Epithelial cell of esophagus (primary cell): ENCODE data around the gene CD300C.
A peak's percentile ranks its signal among the peaks of the same experiment; 100 is the strongest.
"Not testable (repeated sequence)": the region's sequence is repeated elsewhere in the genome, so short reads cannot be mapped to it uniquely, and the experiment has no call there.

Experiments used
- DNase-seq: peaks from one replicate; pipeline ENCODE4 v3.0.0; 2010; ENCODE audit warnings: low read depth
- H3K4me3 ChIP-seq: 2 replicates; pipeline ENCODE4 v1.5.1; 2011; ENCODE audit warnings: mild to moderate bottlenecking, low read length, control low read depth
- TF ChIP-seq, protein P1 (sequence below): IDR thresholded peaks from 2 replicates; pipeline ENCODE4 v1.5.1; 2011; ENCODE audit warnings: low read depth, mild to moderate bottlenecking, low read length, control low read depth, inconsistent platforms; ENCODE audit not compliant: insufficient read depth; ENCODE audit errors: missing control alignments

Gene CD300C

GRCh38 chr17:74521701-74522201, 24.2 kb downstream of the CD300C start:
- no peak for DNase-seq
- TF ChIP-seq, protein P1, sequence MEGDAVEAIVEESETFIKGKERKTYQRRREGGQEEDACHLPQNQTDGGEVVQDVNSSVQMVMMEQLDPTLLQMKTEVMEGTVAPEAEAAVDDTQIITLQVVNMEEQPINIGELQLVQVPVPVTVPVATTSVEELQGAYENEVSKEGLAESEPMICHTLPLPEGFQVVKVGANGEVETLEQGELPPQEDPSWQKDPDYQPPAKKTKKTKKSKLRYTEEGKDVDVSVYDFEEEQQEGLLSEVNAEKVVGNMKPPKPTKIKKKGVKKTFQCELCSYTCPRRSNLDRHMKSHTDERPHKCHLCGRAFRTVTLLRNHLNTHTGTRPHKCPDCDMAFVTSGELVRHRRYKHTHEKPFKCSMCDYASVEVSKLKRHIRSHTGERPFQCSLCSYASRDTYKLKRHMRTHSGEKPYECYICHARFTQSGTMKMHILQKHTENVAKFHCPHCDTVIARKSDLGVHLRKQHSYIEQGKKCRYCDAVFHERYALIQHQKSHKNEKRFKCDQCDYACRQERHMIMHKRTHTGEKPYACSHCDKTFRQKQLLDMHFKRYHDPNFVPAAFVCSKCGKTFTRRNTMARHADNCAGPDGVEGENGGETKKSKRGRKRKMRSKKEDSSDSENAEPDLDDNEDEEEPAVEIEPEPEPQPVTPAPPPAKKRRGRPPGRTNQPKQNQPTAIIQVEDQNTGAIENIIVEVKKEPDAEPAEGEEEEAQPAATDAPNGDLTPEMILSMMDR, result no peak
- no peak overlapping the region for H3K4me3 ChIP-seq

DNA sequence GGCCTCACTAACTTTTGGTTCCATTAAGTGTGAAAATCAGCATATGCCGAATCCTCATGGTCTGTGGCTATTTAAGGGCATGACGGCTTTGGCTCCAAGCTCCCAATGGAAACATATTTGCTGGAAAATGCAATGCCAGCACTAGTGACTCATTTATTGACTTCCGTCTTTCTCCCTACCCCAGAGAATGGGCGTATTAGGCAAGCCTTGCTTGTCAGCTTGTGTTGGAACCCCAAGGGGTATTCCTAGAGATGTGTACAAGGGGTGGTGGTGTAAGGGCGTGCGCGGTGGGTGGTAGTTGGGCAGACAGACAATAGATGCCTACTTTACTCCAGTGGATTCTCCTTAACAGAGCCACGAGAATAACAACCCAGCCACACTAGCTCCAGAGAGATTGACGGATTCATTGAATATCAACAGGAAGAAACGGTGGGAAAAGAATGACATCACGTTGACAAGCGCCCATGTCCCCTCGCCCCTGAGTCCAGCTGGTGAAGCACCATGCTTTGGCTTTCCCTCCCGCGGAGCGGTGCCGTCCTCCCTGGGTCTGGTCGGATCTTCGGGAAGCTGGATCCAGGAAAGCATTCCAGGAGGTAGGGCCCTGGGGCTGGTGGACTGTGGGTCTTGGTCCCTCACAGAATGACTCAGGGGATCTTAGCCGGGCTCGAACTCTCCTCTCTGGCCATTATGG, 25.0 kb downstream of the CD300C start:
- TF ChIP-seq, protein P1, result no peak
- H3K4me3 ChIP-seq, result no peak overlapping the region
- no peak for DNase-seq

- DNase-seq, result no peak
- TF ChIP-seq, protein P1, result no peak
- H3K4me3 ChIP-seq, result no peak overlapping the region
Measured at GRCh38 chr17:74520016-74520434, 25.9 kb downstream of the CD300C start.

- not testable (repeated sequence) for H3K4me3 ChIP-seq, DNase-seq
Measured at GRCh38 chr17:74518413-74518981, 27.4 kb downstream of the CD300C start.

DNA sequence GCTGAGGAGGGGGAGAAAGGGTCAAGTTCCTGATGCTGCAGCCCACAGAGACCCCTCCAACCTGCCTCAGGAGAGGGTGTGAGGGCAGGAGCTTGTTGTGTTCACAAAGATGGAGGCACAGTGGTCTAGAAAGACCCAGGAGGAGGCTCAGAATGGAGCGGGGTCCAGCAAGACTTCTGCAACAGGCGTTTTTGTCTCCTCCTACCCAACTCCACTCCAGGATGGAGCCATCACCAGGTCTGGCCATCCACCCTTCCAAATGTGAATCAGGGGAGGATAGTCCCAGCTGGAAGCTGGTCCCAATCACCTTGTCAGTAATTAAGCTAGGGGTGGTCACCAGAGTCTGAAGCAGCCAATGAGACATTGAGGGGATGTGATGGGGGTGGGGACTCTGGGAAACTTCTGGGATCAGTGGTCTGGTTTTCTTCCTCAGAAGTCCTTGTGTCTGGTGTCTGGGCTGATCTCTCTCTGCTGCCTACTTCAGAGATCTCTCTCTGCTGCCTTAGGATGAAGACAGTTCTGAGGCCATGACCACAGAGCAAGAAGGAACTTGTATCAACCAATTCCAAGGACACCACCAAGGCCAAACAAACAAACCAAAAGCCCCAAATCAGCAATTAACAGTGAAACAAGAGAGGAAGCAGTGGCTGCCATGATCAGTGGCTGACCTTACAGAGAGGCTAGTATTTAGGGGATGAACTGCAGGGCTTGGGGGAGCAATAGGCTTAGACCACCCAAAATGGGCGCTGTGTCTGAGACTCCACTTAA, 29.2 kb downstream of the CD300C start:
- TF ChIP-seq, protein P1, result no peak
- DNase-seq, result no peak
- H3K4me3 ChIP-seq, result no peak overlapping the region

GRCh38 chr17:74515941-74516340, 30.0 kb downstream of the CD300C start:
- TF ChIP-seq, protein P1, result no peak
- DNase-seq, result no peak
- no peak overlapping the region for H3K4me3 ChIP-seq

- DNase-seq, result peak; percentile 27
- TF ChIP-seq, protein P1, result no peak
- H3K4me3 ChIP-seq, result no peak overlapping the region
Measured at GRCh38 chr17:74514632-74515334, 31.1 kb downstream of the CD300C start.
